Measurements from ENCODE around the gene NES. TPM values are rescaled to one million over a fixed set of nuclear protein-coding genes. Genes with fewer than 3 reads are reported as not detected.
A peak's percentile ranks its signal among the peaks of the same experiment; 100 is the strongest.

The NES gene
- polyA plus RNA-seq, 4 donors, result 0.22 to 17.9 (median 6.4) TPM

DNA sequence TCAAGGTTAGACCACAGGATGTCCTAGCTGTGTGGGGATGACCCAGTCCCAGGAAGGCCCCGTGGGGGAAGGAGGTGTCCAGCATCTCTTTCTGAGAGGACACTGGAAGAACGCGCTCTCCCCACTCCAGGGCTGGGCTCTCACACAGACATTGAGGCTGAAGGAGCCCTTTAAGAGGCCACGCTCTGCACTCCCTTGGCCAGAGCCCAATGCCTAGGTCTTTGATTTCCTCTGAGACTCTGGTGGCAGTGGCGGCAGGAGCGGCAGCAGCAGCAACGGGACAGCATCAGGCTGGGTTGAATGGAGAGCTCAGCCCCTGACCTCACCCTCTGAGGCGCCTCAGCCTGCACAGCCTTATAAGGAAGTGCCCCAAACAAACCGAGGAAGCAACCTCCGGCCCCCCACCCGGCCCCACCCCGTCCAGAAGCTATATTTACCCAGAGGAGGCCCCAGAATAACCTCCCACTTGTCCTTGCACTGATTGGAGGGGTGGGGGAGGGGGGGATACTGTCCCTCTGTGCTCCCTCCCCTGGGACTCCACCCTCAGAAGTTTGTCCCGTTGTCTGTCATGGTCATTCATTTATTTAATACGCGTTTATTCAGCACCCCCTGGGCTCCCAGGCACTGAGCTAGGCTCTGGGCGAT, 12.3 kb downstream of the NES start:
- FAIRE-seq (no peak), DNase-seq (peak; percentile 29 to 84)
- no peak overlapping the region for H3K4me3 ChIP-seq (ENCODE audit: low read depth in 1 of 3, low read length in 3 of 3)
- peaks cover 0 to 77% (median 24%) of the 10 kb centered on the region in 3 donors for H3K4me1 ChIP-seq (ENCODE audit: control insufficient read depth in 3 of 3, insufficient read depth in 2 of 3, low read depth in 1 of 3, low read length in 2 of 3)
- H3K9me3 ChIP-seq (ENCODE audit: control insufficient read depth in 2 of 2, insufficient read depth in 1 of 2, low read depth in 1 of 2, low read length in 1 of 2), result no peaks in the 10 kb centered on the region
- H3K36me3 ChIP-seq (ENCODE audit: control insufficient read depth in 3 of 3, insufficient read depth in 2 of 3, low read depth in 1 of 3, low read length in 3 of 3), result no peaks in the 10 kb centered on the region
- WGBS, 3 donors, result 16 to 22% (median 20%) methylated on average over 16 of the region's 16 CpGs
- H3K27ac ChIP-seq (ENCODE audit: low read depth in 1 of 3, low read length in 2 of 3), result peak overlapping the region in 2 of 3 donors; percentile 77 to 84
- no peaks in the 10 kb centered on the region for H3K27me3 ChIP-seq (ENCODE audit: control insufficient read depth in 3 of 3, insufficient read depth in 3 of 3, low read length in 3 of 3)

GRCh38 chr1:156664046-156664766, 13.0 kb downstream of the NES start:
- H3K4me1 ChIP-seq (ENCODE audit: control insufficient read depth in 3 of 3, insufficient read depth in 2 of 3, low read depth in 1 of 3, low read length in 2 of 3), result peaks cover 2 to 84% (median 29%) of the 10 kb centered on the region in 3 donors

DNA sequence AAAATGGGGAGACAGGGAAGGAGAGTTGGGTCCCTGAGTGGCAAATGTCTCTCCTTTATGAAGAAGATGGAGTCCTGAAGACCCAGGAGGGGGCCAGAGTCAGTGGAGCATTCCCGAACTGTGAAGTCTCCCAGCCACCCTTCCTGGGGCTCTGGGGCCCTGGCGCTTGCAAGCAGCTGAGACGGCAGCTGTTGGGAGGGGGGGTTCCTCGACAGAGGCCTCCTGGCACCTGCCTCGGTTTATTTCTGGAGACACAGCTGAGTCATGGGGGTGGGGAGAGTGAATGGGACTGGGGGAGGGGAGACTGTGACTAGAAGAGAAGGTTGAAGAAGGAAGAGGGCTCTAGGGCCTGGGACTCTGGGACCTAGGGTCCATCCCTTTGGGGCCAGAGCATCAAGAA, 14.0 kb downstream of the NES start:
- H3K4me1 ChIP-seq (ENCODE audit: control insufficient read depth in 3 of 3, insufficient read depth in 2 of 3, low read depth in 1 of 3, low read length in 2 of 3), result peaks cover 2 to 78% (median 27%) of the 10 kb centered on the region in 3 donors
- WGBS, 3 donors, result 43 to 66% (median 64%) methylated on average over 5 of the region's 5 CpGs
- no peaks in the 10 kb centered on the region for H3K9me3 ChIP-seq (ENCODE audit: control insufficient read depth in 2 of 2, insufficient read depth in 1 of 2, low read depth in 1 of 2, low read length in 1 of 2)
- peak overlapping the region in 2 of 3 donors; percentile 49 to 86 for H3K27ac ChIP-seq (ENCODE audit: low read depth in 1 of 3, low read length in 2 of 3)
- peaks cover 0 to 9% (median 0%) of the 10 kb centered on the region in 3 donors for H3K36me3 ChIP-seq (ENCODE audit: control insufficient read depth in 3 of 3, insufficient read depth in 2 of 3, low read depth in 1 of 3, low read length in 3 of 3)
- no peak for FAIRE-seq
- H3K27me3 ChIP-seq (ENCODE audit: control insufficient read depth in 3 of 3, insufficient read depth in 3 of 3, low read length in 3 of 3), result no peaks in the 10 kb centered on the region
- peak in 1 of 2 donors; percentile 33 for DNase-seq
- no peak overlapping the region for H3K4me3 ChIP-seq (ENCODE audit: low read depth in 1 of 3, low read length in 3 of 3)

More at GRCh38 chr1:156664046-156664766, 13.0 kb downstream of the NES start:
- Histone ChIP-seq H3K27me3 (ENCODE audit: control insufficient read depth in 3 of 3, insufficient read depth in 3 of 3, low read length in 3 of 3) (no peaks in the 10 kb centered on the region), H3K4me3 (ENCODE audit: low read depth in 1 of 3, low read length in 3 of 3) (no peak overlapping the region), H3K9me3 (ENCODE audit: control insufficient read depth in 2 of 2, insufficient read depth in 1 of 2, low read depth in 1 of 2, low read length in 1 of 2) (no peaks in the 10 kb centered on the region), H3K36me3 (ENCODE audit: control insufficient read depth in 3 of 3, insufficient read depth in 2 of 3, low read depth in 1 of 3, low read length in 3 of 3) (peaks cover 0 to 3% (median 0%) of the 10 kb centered on the region in 3 donors), H3K27ac (ENCODE audit: low read depth in 1 of 3, low read length in 2 of 3) (peak overlapping the region in 2 of 3 donors; percentile 77 to 84)
- no peak for FAIRE-seq
- peak in 1 of 2 donors; percentile 34 for DNase-seq
- WGBS, 3 donors, result 51 to 80% (median 65%) methylated on average over 5 of the region's 5 CpGs

- FAIRE-seq (no peak), DNase-seq (no peak)
- Histone ChIP-seq H3K9me3 (ENCODE audit: control insufficient read depth in 2 of 2, insufficient read depth in 1 of 2, low read depth in 1 of 2, low read length in 1 of 2) (no peaks in the 10 kb centered on the region), H3K4me1 (ENCODE audit: control insufficient read depth in 3 of 3, insufficient read depth in 2 of 3, low read depth in 1 of 3, low read length in 2 of 3) (peaks cover 2 to 76% (median 27%) of the 10 kb centered on the region in 3 donors), H3K27me3 (ENCODE audit: control insufficient read depth in 3 of 3, insufficient read depth in 3 of 3, low read length in 3 of 3) (no peaks in the 10 kb centered on the region), H3K36me3 (ENCODE audit: control insufficient read depth in 3 of 3, insufficient read depth in 2 of 3, low read depth in 1 of 3, low read length in 3 of 3) (peaks cover 0 to 11% (median 0%) of the 10 kb centered on the region in 3 donors), H3K4me3 (ENCODE audit: low read depth in 1 of 3, low read length in 3 of 3) (no peak overlapping the region), H3K27ac (ENCODE audit: low read depth in 1 of 3, low read length in 2 of 3) (peak overlapping the region in 2 of 3 donors; percentile 49 to 86)
- WGBS, 3 donors, result 81 to 97% (median 86%) methylated on average over 5 of the region's 5 CpGs
These were observed 14.5 kb downstream of the NES start for GRCh38 chr1:156662800-156663055.

- Histone ChIP-seq H3K36me3 (ENCODE audit: control insufficient read depth in 3 of 3, insufficient read depth in 2 of 3, low read depth in 1 of 3, low read length in 3 of 3) (peaks cover 0 to 11% (median 0%) of the 10 kb centered on the region in 3 donors), H3K4me3 (ENCODE audit: low read depth in 1 of 3, low read length in 3 of 3) (no peak overlapping the region), H3K9me3 (ENCODE audit: control insufficient read depth in 2 of 2, insufficient read depth in 1 of 2, low read depth in 1 of 2, low read length in 1 of 2) (no peaks in the 10 kb centered on the region), H3K27me3 (ENCODE audit: control insufficient read depth in 3 of 3, insufficient read depth in 3 of 3, low read length in 3 of 3) (peaks cover 0 to 2% (median 0%) of the 10 kb centered on the region in 3 donors), H3K4me1 (ENCODE audit: control insufficient read depth in 3 of 3, insufficient read depth in 2 of 3, low read depth in 1 of 3, low read length in 2 of 3) (peaks cover 2 to 76% (median 27%) of the 10 kb centered on the region in 3 donors), H3K27ac (ENCODE audit: low read depth in 1 of 3, low read length in 2 of 3) (peak overlapping the region in 2 of 3 donors; percentile 86 to 95)
- FAIRE-seq (no peak), DNase-seq (peak in 1 of 2 donors; percentile 54)
- 53 to 74% (median 66%) methylated on average over 12 of the region's 12 CpGs for WGBS, 3 donors
These were observed 15.0 kb downstream of the NES start for GRCh38 chr1:156662005-156662799.

- H3K9me3 ChIP-seq (ENCODE audit: control insufficient read depth in 2 of 2, insufficient read depth in 1 of 2, low read depth in 1 of 2, low read length in 1 of 2), result no peaks in the 10 kb centered on the region
- peak overlapping the region; percentile 81 to 95 (median 86) for H3K27ac ChIP-seq (ENCODE audit: low read depth in 1 of 3, low read length in 2 of 3)
- H3K36me3 ChIP-seq (ENCODE audit: control insufficient read depth in 3 of 3, insufficient read depth in 2 of 3, low read depth in 1 of 3, low read length in 3 of 3), result peaks cover 0 to 11% (median 0%) of the 10 kb centered on the region in 3 donors
- WGBS, 3 donors, result 22 to 42% (median 32%) methylated on average over 2 of the region's 2 CpGs
- H3K4me1 ChIP-seq (ENCODE audit: control insufficient read depth in 3 of 3, insufficient read depth in 2 of 3, low read depth in 1 of 3, low read length in 2 of 3), result peaks cover 2 to 75% (median 27%) of the 10 kb centered on the region in 3 donors
- peak overlapping the region; percentile 20 to 60 (median 55) for H3K4me3 ChIP-seq (ENCODE audit: low read depth in 1 of 3, low read length in 3 of 3)
- H3K27me3 ChIP-seq (ENCODE audit: control insufficient read depth in 3 of 3, insufficient read depth in 3 of 3, low read length in 3 of 3), result peaks cover 0 to 17% (median 0%) of the 10 kb centered on the region in 3 donors
- no peak for DNase-seq
- no peak for FAIRE-seq
These were observed 16.5 kb downstream of the NES start for GRCh38 chr1:156660752-156661112.

DNA sequence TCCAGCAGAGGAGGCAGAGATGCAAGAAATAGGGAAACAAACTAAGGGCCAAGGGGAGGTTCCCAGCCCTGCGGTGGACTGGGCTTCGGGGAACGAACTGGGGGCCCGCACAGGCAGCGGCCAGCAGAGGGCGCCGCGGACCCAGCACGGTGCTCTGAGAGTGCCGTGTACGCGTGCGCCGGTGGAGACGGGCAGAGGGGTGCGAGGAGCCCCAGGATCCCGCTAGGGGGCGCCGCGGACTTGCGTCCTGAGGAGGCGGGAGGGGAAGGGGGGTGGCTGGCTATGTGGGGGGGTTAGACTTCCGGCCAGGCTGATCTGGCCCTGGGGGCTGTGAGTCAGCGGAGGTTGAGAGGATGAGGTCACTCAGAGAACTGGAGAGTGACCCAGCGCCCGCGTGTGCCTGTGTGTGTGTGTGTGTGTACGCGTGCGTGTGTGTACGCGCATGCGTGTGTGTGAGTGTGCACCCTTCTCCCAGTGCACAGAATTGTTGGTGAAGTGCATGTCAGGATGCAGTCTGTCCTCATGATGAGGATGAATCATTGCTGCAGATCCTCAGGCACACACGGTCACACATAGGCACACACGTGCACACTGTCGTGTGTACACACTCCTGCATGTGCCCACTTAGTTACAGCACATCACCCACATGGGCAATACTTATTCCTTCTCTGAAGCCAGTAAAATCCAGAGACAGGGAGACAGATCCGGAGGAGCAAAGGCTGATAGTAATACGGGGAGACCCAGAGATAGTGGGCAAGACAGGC, 17.0 kb downstream of the NES start:
- WGBS, 3 donors, result 6 to 19% (median 8%) methylated on average over 23 to 38 of the region's 38 CpGs
- Histone ChIP-seq H3K27ac (ENCODE audit: low read depth in 1 of 3, low read length in 2 of 3) (peak overlapping the region; percentile 81 to 95 (median 86)), H3K9me3 (ENCODE audit: control insufficient read depth in 2 of 2, insufficient read depth in 1 of 2, low read depth in 1 of 2, low read length in 1 of 2) (no peaks in the 10 kb centered on the region), H3K4me3 (ENCODE audit: low read depth in 1 of 3, low read length in 3 of 3) (peak overlapping the region in 2 of 3 donors; percentile 55 to 60), H3K27me3 (ENCODE audit: control insufficient read depth in 3 of 3, insufficient read depth in 3 of 3, low read length in 3 of 3) (peaks cover 0 to 21% (median 0%) of the 10 kb centered on the region in 3 donors), H3K36me3 (ENCODE audit: control insufficient read depth in 3 of 3, insufficient read depth in 2 of 3, low read depth in 1 of 3, low read length in 3 of 3) (peaks cover 0 to 12% (median 0%) of the 10 kb centered on the region in 3 donors), H3K4me1 (ENCODE audit: control insufficient read depth in 3 of 3, insufficient read depth in 2 of 3, low read depth in 1 of 3, low read length in 2 of 3) (peaks cover 2 to 70% (median 27%) of the 10 kb centered on the region in 3 donors)
- FAIRE-seq (no peak), DNase-seq (peak; percentile 92 to 96)
